ENCODE results near the gene BAG1.

GRCh38 chr9:33270146-33270545, 5.6 kb upstream of the BAG1 start:
- TF ChIP-seq CTCF (IDR thresholded peaks at IDR 0.05): no peak
- no peak for TF ChIP-seq EZH2 (IDR thresholded peaks at IDR 0.05; ENCODE audit: borderline replicate concordance, insufficient read depth, low read depth, low read length, poor library complexity, severe bottlenecking)

All from B cell (primary cell).